Uterus (tissue), 2 donors: ENCODE measurements around the gene SOCS4.

Experiments used
- POLR2A ChIP-seq, 2 donors: fragments of 450-650 bp; IDR thresholded peaks; one replicate each; pipeline ENCODE4 v1.6.1; 2016; ENCODE audit warnings: antibody characterized with exemption in 2 of 2, mild to moderate bottlenecking in 1 of 2, moderate library complexity in 1 of 2
- TF ChIP-seq, protein P1 (sequence below), 4 experiments: fragments of 200-600 bp in 2 of 4; fragments of 450-650 bp in 2 of 4; sonication (generic) in 2 of 4; IDR thresholded peaks; one replicate each; pipeline ENCODE4 v1.5.1; 2016 to 2019; ENCODE audit warnings: antibody characterized with exemption in 4 of 4, mild to moderate bottlenecking in 2 of 4, moderate library complexity in 1 of 4

GRCh38 chr14:55053018-55053417 lies 26.0 kb downstream of the SOCS4 start:
- TF ChIP-seq, protein P1, sequence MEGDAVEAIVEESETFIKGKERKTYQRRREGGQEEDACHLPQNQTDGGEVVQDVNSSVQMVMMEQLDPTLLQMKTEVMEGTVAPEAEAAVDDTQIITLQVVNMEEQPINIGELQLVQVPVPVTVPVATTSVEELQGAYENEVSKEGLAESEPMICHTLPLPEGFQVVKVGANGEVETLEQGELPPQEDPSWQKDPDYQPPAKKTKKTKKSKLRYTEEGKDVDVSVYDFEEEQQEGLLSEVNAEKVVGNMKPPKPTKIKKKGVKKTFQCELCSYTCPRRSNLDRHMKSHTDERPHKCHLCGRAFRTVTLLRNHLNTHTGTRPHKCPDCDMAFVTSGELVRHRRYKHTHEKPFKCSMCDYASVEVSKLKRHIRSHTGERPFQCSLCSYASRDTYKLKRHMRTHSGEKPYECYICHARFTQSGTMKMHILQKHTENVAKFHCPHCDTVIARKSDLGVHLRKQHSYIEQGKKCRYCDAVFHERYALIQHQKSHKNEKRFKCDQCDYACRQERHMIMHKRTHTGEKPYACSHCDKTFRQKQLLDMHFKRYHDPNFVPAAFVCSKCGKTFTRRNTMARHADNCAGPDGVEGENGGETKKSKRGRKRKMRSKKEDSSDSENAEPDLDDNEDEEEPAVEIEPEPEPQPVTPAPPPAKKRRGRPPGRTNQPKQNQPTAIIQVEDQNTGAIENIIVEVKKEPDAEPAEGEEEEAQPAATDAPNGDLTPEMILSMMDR (IDR thresholded peaks at IDR 0.05) = no peak
- no peak for TF ChIP-seq POLR2A (IDR thresholded peaks at IDR 0.05)
